Measurements from ENCODE around the gene SLC9A1. TPM values are rescaled to one million over a fixed set of nuclear protein-coding genes. Genes with fewer than 3 reads are reported as not detected.

SLC9A1 gene
- polyA plus RNA-seq, 1 of the 3 experiments (the other 2 are of a cell fraction) = 11.4 TPM

DNA sequence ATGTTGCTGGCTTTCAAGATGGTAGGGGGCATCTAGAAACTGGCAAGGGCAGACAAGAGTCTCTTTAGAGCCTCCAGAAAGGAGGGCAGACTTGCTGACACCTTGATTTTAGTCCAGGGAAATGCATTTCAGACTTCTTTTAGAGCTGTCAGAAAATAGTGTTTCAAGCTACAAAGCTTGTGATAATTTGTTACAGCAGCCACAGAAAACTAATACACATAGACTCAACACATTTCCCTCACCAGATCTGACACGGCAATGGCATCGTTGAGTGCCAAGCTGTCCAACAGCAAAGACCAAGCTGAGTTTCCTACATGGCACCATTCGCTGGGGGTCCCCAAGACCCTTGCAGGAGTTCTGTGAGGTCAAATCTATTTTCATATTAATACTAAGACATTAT, 62.0 kb downstream of the SLC9A1 start:
- 89% methylated on average over 3 of the region's 3 CpGs for WGBS (ENCODE audit: low lambda C conversion rate)
- ChIA-PET POLR2A (no interaction called here), CTCF (interaction anchor here (2.2 to 23.4 kb wide), 3 partner anchors 10 to 193 kb away, joined by 7 to 1084 read pairs (median 10); no protein-coding TSS in a partner anchor)
- H4K20me1 ChIP-seq (ENCODE audit: insufficient read depth) = no peaks in the 10 kb centered on the region
- no peaks in the 10 kb centered on the region for H3F3A ChIP-seq (replicated peaks; ENCODE audit: insufficient read depth)
- no peaks in the 10 kb centered on the region for H3K9me3 ChIP-seq
- DNase-seq = no peak
- peaks cover 10% of the 10 kb centered on the region; the same call in 1 of the 2 replicates for H3K27me3 ChIP-seq (ENCODE audit: insufficient read depth)
- H3K4me2 ChIP-seq = no peak overlapping the region
- no peaks in the 10 kb centered on the region for H3K9me2 ChIP-seq
- no peak overlapping the region for H3K9ac ChIP-seq
- H3K27ac ChIP-seq (ENCODE audit: low read depth in 2 of 2, low read length in 1 of 2) = no peak overlapping the region
- no peaks in the 10 kb centered on the region for H3K36me3 ChIP-seq (replicated peaks in 1 of 2; ENCODE audit: control insufficient read depth in 1 of 2, insufficient read depth in 2 of 2, low read length in 1 of 2)
- TF ChIP-seq CHD2 (IDR thresholded peaks at IDR 0.05; ENCODE audit: low read length, partially characterized antibody) = no peak
- H2AFZ ChIP-seq (ENCODE audit: low read depth) = no peak overlapping the region
- no peaks in the 10 kb centered on the region for H3K4me1 ChIP-seq (ENCODE audit: control insufficient read depth in 1 of 2, insufficient read depth in 2 of 2, low read depth in 1 of 2, low read length in 1 of 2)
- H3K79me2 ChIP-seq (ENCODE audit: insufficient read depth) = no peaks in the 10 kb centered on the region
- no peak overlapping the region for H3K4me3 ChIP-seq (ENCODE audit: low read depth in 2 of 2, low read length in 1 of 2)

DNA sequence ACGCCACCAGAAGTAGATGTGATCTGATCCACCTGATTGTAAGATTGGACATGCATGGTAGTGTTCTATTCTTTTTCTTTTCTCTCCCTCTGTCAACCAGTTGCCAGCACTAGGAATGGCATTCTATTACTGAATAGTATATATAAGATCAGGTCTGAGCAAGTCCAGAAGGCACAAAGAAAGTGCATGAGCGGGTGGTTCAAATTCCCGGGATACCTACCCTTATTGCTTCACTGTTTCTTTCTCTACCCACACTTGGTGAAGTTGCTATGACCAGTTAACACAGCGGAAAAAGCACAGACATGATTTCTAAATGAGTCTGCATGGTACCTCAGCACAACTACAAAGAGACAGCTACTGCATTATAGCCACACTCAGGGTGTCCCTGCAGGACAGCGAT, 64.0 kb downstream of the SLC9A1 start:
- TF ChIP-seq MEF2A (IDR thresholded peaks at IDR 0.05; ENCODE audit: borderline replicate concordance, low read depth) (no peak), FOSL2 (IDR thresholded peaks at IDR 0.05; ENCODE audit: borderline replicate concordance, low read depth) (no peak), FOXM1 (IDR thresholded peaks at IDR 0.05; ENCODE audit: low read depth) (no peak), TCF12 (IDR thresholded peaks at IDR 0.05) (no peak), CHD2 (IDR thresholded peaks at IDR 0.05; ENCODE audit: low read length, partially characterized antibody) (no peak), NRF1 (IDR thresholded peaks at IDR 0.05; ENCODE audit: low read depth, low read length) (no peak), ELF1 (IDR thresholded peaks at IDR 0.05) (no peak)
- TF ChIP-seq, protein P1, sequence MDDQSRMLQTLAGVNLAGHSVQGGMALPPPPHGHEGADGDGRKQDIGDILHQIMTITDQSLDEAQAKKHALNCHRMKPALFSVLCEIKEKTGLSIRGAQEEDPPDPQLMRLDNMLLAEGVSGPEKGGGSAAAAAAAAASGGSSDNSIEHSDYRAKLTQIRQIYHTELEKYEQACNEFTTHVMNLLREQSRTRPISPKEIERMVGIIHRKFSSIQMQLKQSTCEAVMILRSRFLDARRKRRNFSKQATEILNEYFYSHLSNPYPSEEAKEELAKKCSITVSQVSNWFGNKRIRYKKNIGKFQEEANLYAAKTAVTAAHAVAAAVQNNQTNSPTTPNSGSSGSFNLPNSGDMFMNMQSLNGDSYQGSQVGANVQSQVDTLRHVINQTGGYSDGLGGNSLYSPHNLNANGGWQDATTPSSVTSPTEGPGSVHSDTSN (IDR thresholded peaks at IDR 0.05) = no peak
- CTCF ChIA-PET = interaction anchor here (1.1 to 23.4 kb wide), 4 partner anchors 9 to 184 kb away, joined by 3 to 1084 read pairs (median 8); no protein-coding TSS in a partner anchor
- no peaks in the 10 kb centered on the region for H3K79me2 ChIP-seq (ENCODE audit: insufficient read depth)
- H2AFZ ChIP-seq (ENCODE audit: low read depth) = no peak overlapping the region
- H3K9ac ChIP-seq = no peak overlapping the region
- no peaks in the 10 kb centered on the region for H3K36me3 ChIP-seq (replicated peaks in 1 of 2; ENCODE audit: control insufficient read depth in 1 of 2, insufficient read depth in 2 of 2, low read length in 1 of 2)
- no peak overlapping the region for H3K4me2 ChIP-seq
- no peak overlapping the region for H3K27ac ChIP-seq (ENCODE audit: low read depth in 2 of 2, low read length in 1 of 2)
- no peaks in the 10 kb centered on the region for H3K9me2 ChIP-seq
- H3K4me3 ChIP-seq (ENCODE audit: low read depth in 2 of 2, low read length in 1 of 2) = no peak overlapping the region
- peaks cover 11% of the 10 kb centered on the region; the same call in 1 of the 2 replicates for H3K27me3 ChIP-seq (ENCODE audit: insufficient read depth)
- DNase-seq = no peak
- H3K4me1 ChIP-seq (ENCODE audit: control insufficient read depth in 1 of 2, insufficient read depth in 2 of 2, low read depth in 1 of 2, low read length in 1 of 2) = no peaks in the 10 kb centered on the region
- no peaks in the 10 kb centered on the region for H3F3A ChIP-seq (replicated peaks; ENCODE audit: insufficient read depth)
- 76% methylated on average over 5 of the region's 5 CpGs for WGBS (ENCODE audit: low lambda C conversion rate)
- POLR2A ChIA-PET = no interaction called here
- H3K9me3 ChIP-seq = no peaks in the 10 kb centered on the region
- no peaks in the 10 kb centered on the region for H4K20me1 ChIP-seq (ENCODE audit: insufficient read depth)

DNA sequence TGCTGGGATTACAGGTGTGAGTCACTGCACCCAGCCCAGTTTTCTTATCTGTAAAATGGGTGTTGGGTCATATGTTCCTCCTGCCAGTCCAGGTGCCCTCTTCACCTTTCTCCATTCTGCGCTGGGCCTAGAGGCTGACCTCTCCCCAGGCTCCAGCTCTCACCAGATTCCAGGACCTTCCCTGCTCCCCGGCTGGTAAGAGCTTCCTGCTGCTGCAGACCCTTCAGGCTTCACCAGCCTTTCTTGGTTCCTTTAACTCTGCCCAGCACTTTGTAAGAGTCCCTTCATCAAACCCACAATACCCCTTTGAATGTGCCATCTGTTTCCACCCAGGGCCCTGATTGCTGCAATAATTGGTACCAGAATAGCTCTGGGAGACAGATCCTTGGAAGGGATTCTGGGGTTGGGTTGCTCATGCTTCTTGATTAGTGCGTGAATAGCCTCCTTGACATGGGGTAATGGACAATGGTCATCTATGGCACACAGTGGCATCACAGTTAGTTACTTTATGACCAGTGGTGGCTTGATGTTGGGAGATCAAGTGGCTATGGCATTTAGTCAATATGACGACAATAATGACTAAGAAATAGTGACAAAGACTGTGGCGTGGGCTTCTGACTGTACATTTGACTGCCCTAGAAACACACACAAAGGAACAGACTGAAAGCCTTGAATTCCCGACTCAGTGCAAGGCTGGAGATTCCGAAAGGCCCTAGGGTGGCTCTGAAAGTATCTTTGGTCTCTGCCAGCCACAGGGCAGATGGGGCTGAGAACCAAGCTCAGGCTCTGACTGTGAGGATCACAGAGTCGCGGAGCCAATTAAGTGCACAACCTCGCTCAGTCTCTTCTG, 67.3 kb downstream of the SLC9A1 start:
- no peak for DNase-seq
- Histone ChIP-seq H3K4me3 (ENCODE audit: low read depth in 2 of 2, low read length in 1 of 2) (no peak overlapping the region), H3F3A (replicated peaks; ENCODE audit: insufficient read depth) (peaks cover 3% of the 10 kb centered on the region), H3K36me3 (replicated peaks in 1 of 2; ENCODE audit: control insufficient read depth in 1 of 2, insufficient read depth in 2 of 2, low read length in 1 of 2) (no peaks in the 10 kb centered on the region), H3K27me3 (ENCODE audit: insufficient read depth) (peaks cover 18% of the 10 kb centered on the region; the same call in 1 of the 2 replicates), H3K9me2 (no peaks in the 10 kb centered on the region), H3K9me3 (no peaks in the 10 kb centered on the region), H2AFZ (ENCODE audit: low read depth) (no peak overlapping the region), H4K20me1 (ENCODE audit: insufficient read depth) (no peaks in the 10 kb centered on the region), H3K4me2 (no peak overlapping the region), H3K4me1 (ENCODE audit: control insufficient read depth in 1 of 2, insufficient read depth in 2 of 2, low read depth in 1 of 2, low read length in 1 of 2) (no peaks in the 10 kb centered on the region), H3K79me2 (ENCODE audit: insufficient read depth) (no peaks in the 10 kb centered on the region), H3K27ac (ENCODE audit: low read depth in 2 of 2, low read length in 1 of 2) (no peak overlapping the region), H3K9ac (no peak overlapping the region)
- WGBS (ENCODE audit: low lambda C conversion rate) = 70% methylated on average over 10 of the region's 10 CpGs
- ChIA-PET CTCF (interaction anchor here (2.8 to 23.4 kb wide), 2 partner anchors 10 to 43 kb away, joined by 19 to 1084 read pairs; no protein-coding TSS in a partner anchor), POLR2A (no interaction called here)
- no peak for TF ChIP-seq POLR2AphosphoS5 (IDR thresholded peaks at IDR 0.05; ENCODE audit: low read depth, low read length)
- no peak for TF ChIP-seq MEF2A (IDR thresholded peaks at IDR 0.05; ENCODE audit: borderline replicate concordance, low read depth)
- no peak for TF ChIP-seq GABPA (IDR thresholded peaks at IDR 0.05; ENCODE audit: low read depth)
- no peak for TF ChIP-seq RAD21 (IDR thresholded peaks at IDR 0.05; ENCODE audit: low read length)
- TF ChIP-seq FOSL2 (IDR thresholded peaks at IDR 0.05; ENCODE audit: borderline replicate concordance, low read depth) = no peak
- TF ChIP-seq MXI1 (IDR thresholded peaks at IDR 0.05; ENCODE audit: low read depth, low read length) = no peak
- no peak for TF ChIP-seq NFIC (IDR thresholded peaks at IDR 0.05; ENCODE audit: borderline replicate concordance)
- TF ChIP-seq, protein P2, sequence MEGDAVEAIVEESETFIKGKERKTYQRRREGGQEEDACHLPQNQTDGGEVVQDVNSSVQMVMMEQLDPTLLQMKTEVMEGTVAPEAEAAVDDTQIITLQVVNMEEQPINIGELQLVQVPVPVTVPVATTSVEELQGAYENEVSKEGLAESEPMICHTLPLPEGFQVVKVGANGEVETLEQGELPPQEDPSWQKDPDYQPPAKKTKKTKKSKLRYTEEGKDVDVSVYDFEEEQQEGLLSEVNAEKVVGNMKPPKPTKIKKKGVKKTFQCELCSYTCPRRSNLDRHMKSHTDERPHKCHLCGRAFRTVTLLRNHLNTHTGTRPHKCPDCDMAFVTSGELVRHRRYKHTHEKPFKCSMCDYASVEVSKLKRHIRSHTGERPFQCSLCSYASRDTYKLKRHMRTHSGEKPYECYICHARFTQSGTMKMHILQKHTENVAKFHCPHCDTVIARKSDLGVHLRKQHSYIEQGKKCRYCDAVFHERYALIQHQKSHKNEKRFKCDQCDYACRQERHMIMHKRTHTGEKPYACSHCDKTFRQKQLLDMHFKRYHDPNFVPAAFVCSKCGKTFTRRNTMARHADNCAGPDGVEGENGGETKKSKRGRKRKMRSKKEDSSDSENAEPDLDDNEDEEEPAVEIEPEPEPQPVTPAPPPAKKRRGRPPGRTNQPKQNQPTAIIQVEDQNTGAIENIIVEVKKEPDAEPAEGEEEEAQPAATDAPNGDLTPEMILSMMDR (IDR thresholded peaks at IDR 0.05) = no peak
- TF ChIP-seq, protein P3, sequence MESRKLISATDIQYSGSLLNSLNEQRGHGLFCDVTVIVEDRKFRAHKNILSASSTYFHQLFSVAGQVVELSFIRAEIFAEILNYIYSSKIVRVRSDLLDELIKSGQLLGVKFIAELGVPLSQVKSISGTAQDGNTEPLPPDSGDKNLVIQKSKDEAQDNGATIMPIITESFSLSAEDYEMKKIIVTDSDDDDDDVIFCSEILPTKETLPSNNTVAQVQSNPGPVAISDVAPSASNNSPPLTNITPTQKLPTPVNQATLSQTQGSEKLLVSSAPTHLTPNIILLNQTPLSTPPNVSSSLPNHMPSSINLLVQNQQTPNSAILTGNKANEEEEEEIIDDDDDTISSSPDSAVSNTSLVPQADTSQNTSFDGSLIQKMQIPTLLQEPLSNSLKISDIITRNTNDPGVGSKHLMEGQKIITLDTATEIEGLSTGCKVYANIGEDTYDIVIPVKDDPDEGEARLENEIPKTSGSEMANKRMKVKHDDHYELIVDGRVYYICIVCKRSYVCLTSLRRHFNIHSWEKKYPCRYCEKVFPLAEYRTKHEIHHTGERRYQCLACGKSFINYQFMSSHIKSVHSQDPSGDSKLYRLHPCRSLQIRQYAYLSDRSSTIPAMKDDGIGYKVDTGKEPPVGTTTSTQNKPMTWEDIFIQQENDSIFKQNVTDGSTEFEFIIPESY (IDR thresholded peaks at IDR 0.05; ENCODE audit: borderline replicate concordance, low read depth) = no peak
- TF ChIP-seq EZH2phosphoT487 (IDR thresholded peaks at IDR 0.05; ENCODE audit: borderline replicate concordance, low read depth) = no peak
- TF ChIP-seq YY1 (IDR thresholded peaks at IDR 0.05; ENCODE audit: low read depth) = no peak
